ENCODE data around the gene TRIM29. TPM values are rescaled to one million over a fixed set of nuclear protein-coding genes. Genes with fewer than 3 reads are reported as not detected.

The TRIM29 gene
- total RNA-seq, 2 donors from 2014 or later: not detected

DNA sequence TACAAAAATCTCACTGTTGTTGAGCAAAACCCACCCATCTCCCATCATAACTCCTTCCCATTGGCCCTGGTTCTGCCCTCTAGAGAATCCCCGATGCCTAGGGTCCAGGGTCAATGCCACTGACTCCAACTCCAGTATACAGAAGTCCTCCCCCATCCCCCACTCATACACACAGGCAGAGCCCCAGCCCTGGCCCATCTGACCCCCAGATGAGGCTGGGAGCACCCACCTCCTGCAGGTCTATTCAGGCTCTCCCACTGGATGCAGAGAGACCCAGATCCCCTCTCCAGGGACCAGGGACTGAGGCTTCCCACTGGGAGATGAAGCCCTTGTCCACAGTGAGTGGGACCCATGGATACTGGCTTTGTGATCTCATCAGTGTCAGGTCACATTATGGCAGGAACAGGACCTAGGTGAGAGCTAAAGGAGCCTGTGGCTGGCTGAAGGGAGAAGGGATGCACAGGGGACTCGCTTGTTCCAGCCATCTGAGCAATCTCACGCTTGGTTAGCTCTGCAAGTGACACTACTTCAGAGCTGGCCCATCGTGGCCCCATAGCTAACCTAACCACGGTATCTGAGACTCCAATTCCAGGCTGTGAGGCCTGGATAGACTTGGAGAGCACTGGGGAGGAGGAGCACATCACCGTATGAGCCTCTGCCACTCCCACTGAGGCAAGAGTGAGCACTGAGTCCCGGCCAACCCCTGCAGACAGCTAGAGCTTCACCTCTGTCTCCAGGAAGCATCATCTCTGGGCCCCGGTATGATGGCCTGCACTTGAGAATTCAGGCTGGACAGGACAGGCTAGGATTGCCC lies 35.7 kb downstream of the TRIM29 start:
- H3K27me3 Mint-ChIP-seq: peaks cover 68% of the 10 kb centered on the region
- no peaks in the 10 kb centered on the region for H3K9me3 ChIP-seq (ENCODE audit: control insufficient read depth, low read length, poor library complexity, severe bottlenecking)
- H3K36me3 Mint-ChIP-seq (ENCODE audit: low read depth): no peaks in the 10 kb centered on the region
- H3K4me3 Mint-ChIP-seq: no peak overlapping the region
- ATAC-seq: no peak
- H3K4me1 Mint-ChIP-seq: peaks cover 2% of the 10 kb centered on the region
- DNase-seq: no peak
- no peak overlapping the region for H3K27ac Mint-ChIP-seq

GRCh38 chr11:120098503-120099020 lies 39.4 kb downstream of the TRIM29 start:
- Mint-ChIP-seq H3K27me3 (peaks cover 50% of the 10 kb centered on the region), H3K36me3 (ENCODE audit: low read depth) (no peaks in the 10 kb centered on the region), H3K27ac (no peak overlapping the region), H3K4me3 (no peak overlapping the region), H3K4me1 (no peaks in the 10 kb centered on the region)
- no peaks in the 10 kb centered on the region for H3K9me3 ChIP-seq (ENCODE audit: control insufficient read depth, low read length, poor library complexity, severe bottlenecking)
- ATAC-seq (no peak), DNase-seq (no peak)

DNA sequence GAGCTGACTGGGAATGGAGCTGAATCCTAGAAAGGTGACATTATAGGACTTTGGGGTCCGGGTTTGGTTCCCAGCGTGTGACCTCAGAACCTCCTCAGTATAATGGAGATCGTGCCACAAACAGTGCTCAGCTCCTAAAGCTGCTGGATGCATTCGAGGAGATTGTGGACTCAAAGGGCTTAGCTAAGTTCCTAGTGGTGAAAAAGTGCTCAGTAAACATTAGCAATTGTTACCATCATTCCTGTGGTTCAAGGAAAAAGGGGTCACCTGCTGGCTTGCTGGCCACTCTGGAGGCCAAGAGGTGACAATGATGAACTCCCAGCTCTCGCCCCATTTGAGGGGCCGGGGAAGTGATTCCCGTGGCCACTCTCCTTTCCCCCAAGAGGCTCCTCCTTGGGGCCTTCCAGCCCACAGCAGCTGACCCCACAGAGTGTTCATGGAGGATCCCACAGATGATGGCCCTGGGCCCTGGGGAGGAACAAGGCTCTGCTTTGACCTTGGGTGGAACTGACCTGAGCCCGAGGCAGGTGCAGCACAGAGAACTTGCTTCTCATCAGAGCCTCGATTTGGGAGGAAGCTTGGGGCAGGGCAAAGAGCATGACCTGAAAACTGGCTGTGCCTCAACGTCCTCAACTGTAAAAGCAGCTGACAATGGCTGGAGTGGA lies 40.1 kb downstream of the TRIM29 start:
- Mint-ChIP-seq H3K36me3 (ENCODE audit: low read depth) (no peaks in the 10 kb centered on the region), H3K4me1 (no peaks in the 10 kb centered on the region), H3K27me3 (peaks cover 50% of the 10 kb centered on the region), H3K27ac (no peak overlapping the region), H3K4me3 (no peak overlapping the region)
- ATAC-seq (no peak), DNase-seq (no peak)
- H3K9me3 ChIP-seq (ENCODE audit: control insufficient read depth, low read length, poor library complexity, severe bottlenecking): no peaks in the 10 kb centered on the region

DNA sequence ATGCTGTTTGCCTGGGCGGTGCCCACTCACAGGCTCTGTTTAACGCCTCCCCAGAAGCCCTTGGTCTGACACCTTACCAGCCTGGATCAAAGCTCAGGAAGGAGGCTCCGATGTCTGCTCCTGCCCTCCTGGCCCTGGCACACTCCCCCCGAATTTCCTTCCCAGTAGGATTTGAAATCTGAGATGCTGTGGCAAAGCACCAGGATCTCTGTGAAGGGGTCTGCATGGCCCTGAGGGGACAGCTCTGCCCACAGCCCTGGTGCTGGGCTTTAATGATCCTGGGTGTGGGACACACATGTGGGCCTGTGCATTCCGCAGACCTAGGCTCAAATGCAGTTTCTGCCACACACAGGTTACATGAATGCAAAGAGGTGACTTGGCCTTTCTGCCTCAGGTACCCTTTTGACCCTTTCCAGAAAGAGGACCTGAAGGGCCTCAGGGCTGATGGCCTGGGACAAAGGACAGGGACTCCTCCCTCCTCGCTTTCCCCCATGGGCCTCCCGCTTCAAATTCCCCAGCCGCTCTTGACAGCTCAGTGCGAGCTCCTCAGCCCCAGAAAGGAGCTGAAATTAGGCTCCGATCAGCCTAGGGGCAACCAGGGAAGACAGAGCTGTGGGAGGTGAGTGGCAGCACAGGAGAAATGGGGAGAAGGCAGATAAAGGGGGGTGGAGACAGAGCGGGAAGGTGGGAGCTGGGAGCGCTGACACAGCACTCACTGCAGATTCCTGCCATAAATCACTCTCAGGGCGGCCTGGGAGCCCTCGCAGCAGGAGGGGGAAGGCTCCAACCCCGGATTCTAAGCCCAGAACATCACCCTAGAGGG lies 41.3 kb downstream of the TRIM29 start:
- H3K4me3 Mint-ChIP-seq: no peak overlapping the region
- H3K36me3 Mint-ChIP-seq (ENCODE audit: low read depth): no peaks in the 10 kb centered on the region
- H3K4me1 Mint-ChIP-seq: no peaks in the 10 kb centered on the region
- H3K9me3 ChIP-seq (ENCODE audit: control insufficient read depth, low read length, poor library complexity, severe bottlenecking): no peaks in the 10 kb centered on the region
- H3K27ac Mint-ChIP-seq: no peak overlapping the region
- DNase-seq: no peak
- ATAC-seq: no peak
- peaks cover 40% of the 10 kb centered on the region for H3K27me3 Mint-ChIP-seq

DNA sequence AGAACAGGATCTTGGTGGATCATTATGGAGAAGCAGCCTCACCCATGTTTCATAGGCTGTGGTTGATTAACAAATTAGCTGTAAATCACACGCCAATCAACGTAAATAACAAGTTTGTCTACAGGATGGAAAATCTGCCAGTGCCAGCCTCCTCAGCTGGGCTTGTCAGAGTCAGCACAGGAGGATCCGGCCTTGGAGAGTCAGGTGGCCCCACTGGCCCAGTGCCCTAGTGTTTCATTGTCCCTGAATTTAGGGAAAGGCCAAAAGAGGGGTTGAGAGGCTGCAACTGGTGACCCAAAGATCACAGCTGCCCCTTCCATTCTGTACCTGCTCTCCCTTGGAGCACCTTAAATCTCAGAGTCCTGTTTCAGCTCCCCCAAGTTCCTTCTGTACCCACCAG lies 42.4 kb downstream of the TRIM29 start:
- no peaks in the 10 kb centered on the region for H3K36me3 Mint-ChIP-seq (ENCODE audit: low read depth)
- DNase-seq (no peak), ATAC-seq (no peak)
- no peaks in the 10 kb centered on the region for H3K9me3 ChIP-seq (ENCODE audit: control insufficient read depth, low read length, poor library complexity, severe bottlenecking)
- no peaks in the 10 kb centered on the region for H3K4me1 Mint-ChIP-seq
- H3K27ac Mint-ChIP-seq: no peak overlapping the region
- peaks cover 34% of the 10 kb centered on the region for H3K27me3 Mint-ChIP-seq
- no peak overlapping the region for H3K4me3 Mint-ChIP-seq

DNA sequence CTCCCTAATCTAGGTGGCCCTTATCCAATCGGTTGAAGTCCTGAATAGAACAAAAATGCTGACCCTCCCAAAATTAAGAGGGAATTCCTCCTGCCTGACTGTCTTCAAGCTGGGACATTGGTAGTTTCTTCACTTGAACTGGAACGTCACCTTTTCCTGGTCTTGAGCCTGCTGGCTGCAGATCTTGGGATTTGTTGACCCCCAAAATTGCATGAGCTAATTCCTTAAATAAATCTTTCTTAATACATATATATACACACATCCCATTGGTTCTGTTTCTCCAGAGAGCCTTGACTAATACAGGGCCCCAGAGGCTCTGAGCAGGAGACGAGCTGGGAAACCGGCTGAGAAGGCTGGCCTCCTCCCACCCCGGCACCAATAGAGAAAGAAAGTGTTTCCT lies 46.2 kb downstream of the TRIM29 start:
- no peaks in the 10 kb centered on the region for H3K9me3 ChIP-seq (ENCODE audit: control insufficient read depth, low read length, poor library complexity, severe bottlenecking)
- no peaks in the 10 kb centered on the region for H3K36me3 Mint-ChIP-seq (ENCODE audit: low read depth)
- H3K4me3 Mint-ChIP-seq: no peak overlapping the region
- DNase-seq (no peak), ATAC-seq (no peak)
- no peak overlapping the region for H3K27ac Mint-ChIP-seq
- H3K27me3 Mint-ChIP-seq: peaks cover 23% of the 10 kb centered on the region
- no peaks in the 10 kb centered on the region for H3K4me1 Mint-ChIP-seq

- no peak overlapping the region for H3K4me3 Mint-ChIP-seq
- ATAC-seq (no peak), DNase-seq (no peak)
- no peaks in the 10 kb centered on the region for H3K36me3 Mint-ChIP-seq (ENCODE audit: low read depth)
- no peaks in the 10 kb centered on the region for H3K9me3 ChIP-seq (ENCODE audit: control insufficient read depth, low read length, poor library complexity, severe bottlenecking)
- no peaks in the 10 kb centered on the region for H3K4me1 Mint-ChIP-seq
- H3K27ac Mint-ChIP-seq: no peak overlapping the region
- H3K27me3 Mint-ChIP-seq: peaks cover 27% of the 10 kb centered on the region
Observed at GRCh38 chr11:120091121-120091520, 46.8 kb downstream of the TRIM29 start.

- Mint-ChIP-seq H3K27ac (no peak overlapping the region), H3K4me3 (no peak overlapping the region), H3K27me3 (peaks cover 21% of the 10 kb centered on the region), H3K36me3 (ENCODE audit: low read depth) (no peaks in the 10 kb centered on the region), H3K4me1 (no peaks in the 10 kb centered on the region)
- DNase-seq (no peak), ATAC-seq (no peak)
- no peaks in the 10 kb centered on the region for H3K9me3 ChIP-seq (ENCODE audit: control insufficient read depth, low read length, poor library complexity, severe bottlenecking)
Observed at GRCh38 chr11:120090411-120090810, 47.5 kb downstream of the TRIM29 start.

GRCh38 chr11:120089036-120090001 lies 48.6 kb downstream of the TRIM29 start:
- DNase-seq (no peak), ATAC-seq (no peak)
- Mint-ChIP-seq H3K27me3 (peaks cover 21% of the 10 kb centered on the region), H3K36me3 (ENCODE audit: low read depth) (no peaks in the 10 kb centered on the region), H3K4me3 (no peak overlapping the region), H3K27ac (no peak overlapping the region), H3K4me1 (no peaks in the 10 kb centered on the region)
- no peaks in the 10 kb centered on the region for H3K9me3 ChIP-seq (ENCODE audit: control insufficient read depth, low read length, poor library complexity, severe bottlenecking)

GRCh38 chr11:120088056-120088455 lies 49.9 kb downstream of the TRIM29 start:
- no peaks in the 10 kb centered on the region for H3K4me1 Mint-ChIP-seq
- no peak overlapping the region for H3K27ac Mint-ChIP-seq
- ATAC-seq: no peak
- no peak overlapping the region for H3K4me3 Mint-ChIP-seq
- DNase-seq: no peak
- no peaks in the 10 kb centered on the region for H3K9me3 ChIP-seq (ENCODE audit: control insufficient read depth, low read length, poor library complexity, severe bottlenecking)
- peaks cover 21% of the 10 kb centered on the region for H3K27me3 Mint-ChIP-seq
- peaks cover 3% of the 10 kb centered on the region for H3K36me3 Mint-ChIP-seq (ENCODE audit: low read depth)

DNA sequence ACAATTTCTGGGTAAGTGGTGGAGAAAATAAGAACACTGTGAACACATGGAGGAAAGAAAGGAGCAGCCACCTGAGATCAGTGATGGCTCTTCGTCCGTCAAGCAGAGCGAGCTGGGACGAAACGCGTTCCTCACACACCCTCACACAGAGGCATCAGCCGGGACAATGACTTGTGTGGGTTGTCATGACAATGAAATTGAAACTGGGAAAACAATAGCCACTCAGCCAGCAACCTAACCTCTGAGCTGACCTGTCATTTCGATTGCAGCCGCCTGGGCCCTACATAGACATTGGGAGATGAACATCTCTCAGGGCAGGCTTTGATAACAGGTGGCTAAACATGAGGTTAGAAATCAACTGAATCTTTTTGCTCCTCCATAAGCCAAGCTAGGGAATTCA lies 51.3 kb downstream of the TRIM29 start:
- no peak overlapping the region for H3K4me3 Mint-ChIP-seq

GRCh38 chr11:120079750-120080610 lies 57.9 kb downstream of the TRIM29 start:
- H3K4me3 Mint-ChIP-seq: no peak overlapping the region
- peaks cover 15% of the 10 kb centered on the region for H3K4me1 Mint-ChIP-seq
- H3K27ac Mint-ChIP-seq: no peak overlapping the region
- no peak for ATAC-seq
- peaks cover 21% of the 10 kb centered on the region for H3K27me3 Mint-ChIP-seq
- DNase-seq: no peak
- no peaks in the 10 kb centered on the region for H3K9me3 ChIP-seq (ENCODE audit: control insufficient read depth, low read length, poor library complexity, severe bottlenecking)
- H3K36me3 Mint-ChIP-seq (ENCODE audit: low read depth): peaks cover 3% of the 10 kb centered on the region

More for the DNA sequence above, 51.3 kb downstream of the TRIM29 start:
- ATAC-seq (no peak), DNase-seq (no peak)
- H3K9me3 ChIP-seq (ENCODE audit: control insufficient read depth, low read length, poor library complexity, severe bottlenecking): no peaks in the 10 kb centered on the region
- H3K27ac Mint-ChIP-seq: no peak overlapping the region
- H3K4me1 Mint-ChIP-seq: no peaks in the 10 kb centered on the region
- H3K36me3 Mint-ChIP-seq (ENCODE audit: low read depth): peaks cover 3% of the 10 kb centered on the region
- peaks cover 21% of the 10 kb centered on the region for H3K27me3 Mint-ChIP-seq

Data from T-helper 17 cell (primary cell).